ENCODE results near the gene PPY.

DNA sequence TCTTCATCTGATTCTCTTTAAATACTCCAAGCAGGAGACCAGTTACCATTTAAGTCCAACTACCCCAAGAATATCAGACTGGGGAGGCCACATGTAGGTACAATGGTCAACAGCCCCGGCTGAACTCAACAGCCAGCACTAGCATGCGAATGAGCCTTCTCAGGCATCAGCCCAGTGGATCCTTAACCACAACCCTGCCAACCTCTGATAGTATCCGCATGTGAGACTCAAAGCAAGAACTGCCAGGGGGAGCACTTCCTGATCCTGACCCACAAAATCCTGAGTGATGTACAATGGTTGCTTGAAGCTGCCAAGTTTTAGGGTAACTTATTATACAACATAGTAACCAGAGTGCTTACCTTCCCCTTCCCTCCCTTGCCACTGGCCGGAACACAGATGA lies 7.5 kb upstream of the PPY start:
- TF ChIP-seq CTCF (IDR thresholded peaks at IDR 0.05): no peak
- TF ChIP-seq POLR2AphosphoS5 (IDR thresholded peaks at IDR 0.05): no peak
- TF ChIP-seq EP300 (IDR thresholded peaks at IDR 0.05): no peak
